Activated CD4-positive, alpha-beta T cell treated with anti-CD3 and anti-CD28 coated beads, Interleukin-2, amount 50 U/mL, for 4 hours (primary cell): Measurements from ENCODE around the gene PLAAT4.

Experiments used
- DNase-seq, 2 experiments: peaks; one replicate each; pipeline ENCODE4 v3.0.0-alpha.2; 2020

PLAAT4 gene

GRCh38 chr11:63536669-63537292, at the start of gene PLAAT4:
Gene PLAAT4, plus strand, starts transcription at chr11:63536808. Its CDS starts 61 bp downstream, at chr11:63536869.
- DNase-seq: no peak

GRCh38 chr11:63488789-63489188, 47.8 kb upstream of the PLAAT4 start:
- DNase-seq: no peak

GRCh38 chr11:63489879-63490278, 46.7 kb upstream of the PLAAT4 start:
- DNase-seq: no peak

- no peak for DNase-seq
These were observed 45.9 kb upstream of the PLAAT4 start, which contains the start of gene PLAAT5 for GRCh38 chr11:63490551-63491239. Gene PLAAT5, minus strand, starts transcription at chr11:63491167. Its CDS starts 133 bp downstream, at chr11:63491034.

- DNase-seq: no peak
These were observed 45.4 kb upstream of the PLAAT4 start for GRCh38 chr11:63491240-63491587.

GRCh38 chr11:63491636-63492372, 44.8 kb upstream of the PLAAT4 start:
- DNase-seq: no peak

GRCh38 chr11:63492441-63492840, 44.2 kb upstream of the PLAAT4 start:
- no peak for DNase-seq

GRCh38 chr11:63493127-63493526, 43.5 kb upstream of the PLAAT4 start:
- DNase-seq: no peak

- DNase-seq: no peak
These were observed 41.6 kb upstream of the PLAAT4 start for GRCh38 chr11:63494975-63495374.

GRCh38 chr11:63499874-63500273, 36.7 kb upstream of the PLAAT4 start:
- DNase-seq: no peak

- no peak for DNase-seq
These were observed 35.4 kb upstream of the PLAAT4 start for GRCh38 chr11:63501236-63501635.

- no peak for DNase-seq
These were observed 34.3 kb upstream of the PLAAT4 start for GRCh38 chr11:63502252-63502820.

GRCh38 chr11:63503492-63503891, 33.1 kb upstream of the PLAAT4 start:
- DNase-seq: no peak

GRCh38 chr11:63504054-63504453, 32.6 kb upstream of the PLAAT4 start:
- no peak for DNase-seq

GRCh38 chr11:63504933-63505586, 31.5 kb upstream of the PLAAT4 start:
- no peak for DNase-seq

GRCh38 chr11:63505857-63506528, 30.6 kb upstream of the PLAAT4 start, which contains the start of gene LGALS12:
Gene LGALS12, plus strand, starts transcription at chr11:63506084. Its CDS starts 375 bp downstream, at chr11:63506459.
- no peak for DNase-seq

GRCh38 chr11:63506876-63507275, 29.7 kb upstream of the PLAAT4 start:
- DNase-seq: no peak

- no peak for DNase-seq
These were observed 29.1 kb upstream of the PLAAT4 start for GRCh38 chr11:63507511-63507910.

- DNase-seq: no peak
These were observed 28.6 kb upstream of the PLAAT4 start for GRCh38 chr11:63508009-63508408.

GRCh38 chr11:63508745-63509144, 27.9 kb upstream of the PLAAT4 start:
- DNase-seq: no peak

- no peak for DNase-seq
These were observed 26.1 kb upstream of the PLAAT4 start for GRCh38 chr11:63510360-63511047.
